Activated CD4-positive, alpha-beta T cell treated with anti-CD3 and anti-CD28 coated beads for 36 hours (primary cell): Measurements from ENCODE around the gene SOX18. TPM values are rescaled to one million over a fixed set of nuclear protein-coding genes. Genes with fewer than 3 reads are reported as not detected.
A peak's percentile ranks its signal among the peaks of the same experiment; 100 is the strongest.
"Not testable (repeated sequence)": the region's sequence is repeated elsewhere in the genome, so short reads cannot be mapped to it uniquely, and the experiment has no call there.

Experiments
- ATAC-seq: fragments of 200-7000 bp; cut with Tn5 transposase; one replicate; pipeline ENCODE4 v1.10.0; 2021; ENCODE audit warnings: mild to moderate bottlenecking, moderate library complexity
- CTCF ChIA-PET: fragments of 350-600 bp; sonication (Branson Sonifier 250); formaldehyde crosslinking; loops from one replicate; lab custom pipeline; 2021; ENCODE audit warnings: antibody characterized with exemption; lab: Charles Lee
- POLR2A ChIA-PET: fragments of 350-600 bp; sonication (Branson Sonifier 250); formaldehyde crosslinking; loops from one replicate; lab custom pipeline; 2021; ENCODE audit warnings: antibody characterized with exemption, inconsistent platforms; lab: Charles Lee
- DNase-seq: peaks from one replicate; pipeline ENCODE4 v3.0.0-alpha.2; 2020
- H3K27ac Mint-ChIP-seq: one replicate; pipeline ENCODE4 v1.8.0; 2021; ENCODE audit warnings: mixed read lengths
- H3K27me3 Mint-ChIP-seq: one replicate; pipeline ENCODE4 v1.8.0; 2021; ENCODE audit warnings: mixed read lengths
- H3K36me3 Mint-ChIP-seq: one replicate; pipeline ENCODE4 v1.8.0; 2021; ENCODE audit warnings: low read depth, mixed read lengths
- H3K4me1 Mint-ChIP-seq: one replicate; pipeline ENCODE4 v1.8.0; 2021; ENCODE audit warnings: mixed read lengths
- H3K4me3 Mint-ChIP-seq: one replicate; pipeline ENCODE4 v1.8.0; 2021; ENCODE audit warnings: mild to moderate bottlenecking, moderate library complexity, mixed read lengths
- H3K9me3 Mint-ChIP-seq: one replicate; pipeline ENCODE4 v1.8.0; 2021; ENCODE audit warnings: low read depth, mixed read lengths
- intact Hi-C, 2 experiments: fragments of 100-400 bp; cut with DNase I in 1 of 2; cut with micrococcal nuclease in 1 of 2; formaldehyde crosslinking; loops; one replicate each; pipeline versions ENCODE4 v1.14.2 to v1.15.1; 2022 to 2024; cut with DNase I, micrococcal nuclease
- total RNA-seq, 2 experiments: library from RNA; stranded (reverse); gene quantifications; one replicate each; pipeline ENCODE4 v1.2.3, GENCODE V29; 2021

The SOX18 gene
- total RNA-seq, 2 experiments from 2014 or later, result not detected

DNA sequence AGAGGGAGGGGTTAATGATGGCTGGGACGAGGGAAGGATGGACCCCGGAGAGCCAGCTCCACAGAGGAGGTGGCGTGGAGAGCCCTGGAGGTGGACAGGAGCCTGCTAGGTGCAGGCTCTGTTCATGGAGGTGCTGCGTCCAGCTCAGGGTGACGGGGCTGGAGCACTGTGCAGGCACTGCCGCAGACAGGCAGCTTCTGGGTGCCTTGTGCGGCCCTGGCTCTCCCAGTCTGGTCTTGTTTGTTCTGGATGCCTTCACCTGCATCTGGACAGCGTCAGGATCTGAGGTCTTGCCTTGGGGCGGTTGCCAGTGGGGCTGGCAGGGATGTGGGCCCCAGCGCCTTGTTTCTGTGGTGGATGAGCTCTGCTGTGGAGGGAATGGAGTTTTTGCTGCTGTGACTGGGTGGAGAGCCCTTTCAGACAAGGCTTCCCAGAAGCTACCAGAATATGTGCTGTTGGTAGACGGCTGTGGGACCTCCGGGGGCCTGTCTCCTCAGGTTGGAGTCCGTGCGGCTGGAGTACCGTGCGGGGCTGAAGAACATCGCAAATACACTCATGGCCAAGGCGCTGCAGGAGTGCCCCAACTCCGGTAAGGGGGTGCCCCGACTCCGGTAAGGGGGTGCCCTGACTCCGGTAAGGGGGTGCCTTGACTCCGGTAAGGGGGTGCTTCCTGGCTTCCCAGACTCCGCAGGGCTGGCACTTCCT is 21.3 kb downstream of the SOX18 start:
- CTCF ChIA-PET, result interaction anchor here (1.2 to 1.5 kb wide), 2 partner anchors 10 to 25 kb away, joined by 3 to 10 read pairs; no protein-coding TSS in a partner anchor
- Mint-ChIP-seq H3K4me3 (no peak overlapping the region), H3K9me3 (no peaks in the 10 kb centered on the region), H3K36me3 (peaks cover 41% of the 10 kb centered on the region), H3K27ac (no peak overlapping the region), H3K4me1 (no peaks in the 10 kb centered on the region), H3K27me3 (no peaks in the 10 kb centered on the region)
- intact Hi-C loops, result no loop called here
- POLR2A ChIA-PET, result no interaction called here
- ATAC-seq (no peak), DNase-seq (no peak)

DNA sequence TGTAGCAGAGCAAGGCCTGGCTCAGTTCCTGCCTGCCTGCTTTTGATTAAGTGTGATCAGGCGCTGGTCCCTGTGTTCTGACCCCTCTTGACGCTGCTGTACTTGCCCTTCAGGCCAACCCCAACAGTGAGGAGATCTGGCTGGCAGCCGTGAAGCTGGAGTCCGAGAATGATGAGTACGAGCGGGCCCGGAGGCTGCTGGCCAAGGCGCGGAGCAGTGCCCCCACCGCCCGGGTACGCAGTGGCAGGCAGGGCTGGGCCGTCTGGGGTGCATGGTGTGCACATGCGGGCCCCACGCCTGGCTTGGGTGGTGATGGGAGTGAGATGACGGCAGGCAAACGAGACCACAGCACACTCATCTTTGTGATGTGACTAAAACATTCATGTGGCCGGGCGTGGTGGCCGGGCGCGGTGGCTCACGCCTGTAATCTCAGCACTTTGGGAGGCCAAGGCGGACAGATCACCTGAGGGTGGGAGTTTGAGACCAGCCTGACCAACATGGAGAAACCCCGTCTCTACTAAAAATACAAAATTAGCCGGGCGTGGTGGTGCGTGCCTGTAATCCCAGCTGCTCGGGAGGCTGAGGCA is 23.5 kb downstream of the SOX18 start:
- CTCF ChIA-PET, result interaction anchor here (0.7 kb wide), 1 partner anchor 12 kb away, joined by 3 read pairs; no protein-coding TSS in a partner anchor
- no peak overlapping the region for H3K4me3 Mint-ChIP-seq
- no peaks in the 10 kb centered on the region for H3K4me1 Mint-ChIP-seq
- H3K27ac Mint-ChIP-seq, result no peak overlapping the region
- POLR2A ChIA-PET, result no interaction called here
- ATAC-seq, result no peak
- H3K27me3 Mint-ChIP-seq, result no peaks in the 10 kb centered on the region
- H3K36me3 Mint-ChIP-seq, result peaks cover 49% of the 10 kb centered on the region
- DNase-seq, result no peak
- intact Hi-C loops, result no loop called here
- H3K9me3 Mint-ChIP-seq, result no peaks in the 10 kb centered on the region

DNA sequence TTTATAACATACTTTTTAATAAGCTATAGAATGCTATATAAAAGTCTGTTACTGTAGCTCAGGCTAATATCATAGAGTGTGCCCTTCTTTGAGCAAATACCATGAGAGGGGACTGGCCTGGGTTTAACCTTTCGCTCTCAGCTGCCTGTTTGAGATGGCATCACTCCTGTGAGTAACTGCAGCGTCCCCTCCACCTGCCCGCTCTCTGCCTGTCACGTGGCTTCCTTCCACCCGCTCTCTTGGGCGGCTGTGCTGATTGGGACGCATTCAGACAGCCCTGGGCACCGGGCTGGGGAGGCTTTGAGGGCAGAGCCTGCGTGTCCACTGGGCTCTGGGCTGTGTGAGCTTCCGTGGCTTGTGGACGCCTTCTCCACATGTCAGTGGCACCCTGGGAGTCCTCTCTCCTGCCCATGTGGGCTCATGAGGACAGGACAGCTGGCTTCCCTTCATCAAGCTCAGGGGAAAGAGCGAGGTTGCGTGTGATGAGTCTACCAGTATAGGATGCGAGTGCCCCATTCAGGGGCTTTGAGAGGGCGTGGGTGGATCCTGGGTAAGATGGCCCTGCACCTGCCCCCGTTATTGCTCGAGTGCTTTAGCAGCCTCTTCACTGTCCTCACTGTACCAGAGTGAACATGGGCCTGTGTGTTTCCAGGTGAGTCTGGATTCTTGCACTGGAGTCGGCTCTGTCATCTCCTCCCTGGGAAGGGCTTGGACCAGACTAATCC is 24.2 kb downstream of the SOX18 start:
- Mint-ChIP-seq H3K9me3 (no peaks in the 10 kb centered on the region), H3K36me3 (peaks cover 48% of the 10 kb centered on the region), H3K27me3 (no peaks in the 10 kb centered on the region), H3K4me3 (no peak overlapping the region), H3K4me1 (no peaks in the 10 kb centered on the region), H3K27ac (no peak overlapping the region)
- POLR2A ChIA-PET, result no interaction called here
- no peak for DNase-seq
- CTCF ChIA-PET, result no interaction called here
- intact Hi-C loops, result no loop called here
- ATAC-seq, result no peak

DNA sequence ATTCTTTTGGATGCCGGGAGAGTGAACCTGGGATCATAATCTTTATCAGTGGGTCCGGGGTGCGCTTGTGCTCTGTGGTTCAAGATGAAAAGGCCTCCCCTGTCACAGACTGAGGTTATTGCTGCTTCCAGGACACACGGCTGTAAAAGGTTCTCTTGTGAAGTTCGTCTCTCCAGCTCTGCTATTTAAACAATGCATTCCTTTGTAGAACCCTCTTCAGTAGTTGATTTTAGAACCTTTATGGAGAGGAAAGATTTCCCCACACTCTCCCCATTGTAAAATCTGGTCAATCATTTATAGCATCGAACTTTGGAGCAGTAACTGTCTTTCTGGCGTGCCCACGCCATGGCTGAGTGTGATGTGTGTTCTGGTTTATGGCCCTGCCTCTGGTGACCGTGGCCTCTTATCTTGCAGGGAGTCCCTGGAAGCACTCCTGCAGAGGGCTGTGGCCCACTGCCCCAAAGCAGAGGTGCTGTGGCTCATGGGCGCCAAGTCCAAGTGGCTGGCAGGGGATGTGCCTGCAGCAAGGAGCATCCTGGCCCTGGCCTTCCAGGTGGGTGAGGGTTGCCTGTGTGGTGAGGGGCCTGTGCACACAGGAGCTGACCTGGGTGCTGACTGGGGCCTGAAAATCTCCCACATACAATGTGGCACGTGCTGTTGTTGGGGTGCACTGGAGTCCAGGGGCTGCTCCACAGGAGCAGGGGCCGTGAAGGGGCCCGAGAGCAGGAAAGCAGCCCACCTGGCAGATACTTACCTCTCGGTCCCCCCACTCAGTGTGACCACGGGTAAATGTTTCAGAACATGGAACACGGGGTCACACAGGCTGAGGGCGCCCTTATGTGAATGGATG is 25.1 kb downstream of the SOX18 start:
- Mint-ChIP-seq H3K36me3 (peaks cover 48% of the 10 kb centered on the region), H3K9me3 (no peaks in the 10 kb centered on the region), H3K27me3 (no peaks in the 10 kb centered on the region), H3K27ac (no peak overlapping the region), H3K4me3 (no peak overlapping the region), H3K4me1 (no peaks in the 10 kb centered on the region)
- POLR2A ChIA-PET, result no interaction called here
- intact Hi-C loops, result no loop called here
- CTCF ChIA-PET, result no interaction called here
- ATAC-seq, result no peak
- DNase-seq, result no peak

DNA sequence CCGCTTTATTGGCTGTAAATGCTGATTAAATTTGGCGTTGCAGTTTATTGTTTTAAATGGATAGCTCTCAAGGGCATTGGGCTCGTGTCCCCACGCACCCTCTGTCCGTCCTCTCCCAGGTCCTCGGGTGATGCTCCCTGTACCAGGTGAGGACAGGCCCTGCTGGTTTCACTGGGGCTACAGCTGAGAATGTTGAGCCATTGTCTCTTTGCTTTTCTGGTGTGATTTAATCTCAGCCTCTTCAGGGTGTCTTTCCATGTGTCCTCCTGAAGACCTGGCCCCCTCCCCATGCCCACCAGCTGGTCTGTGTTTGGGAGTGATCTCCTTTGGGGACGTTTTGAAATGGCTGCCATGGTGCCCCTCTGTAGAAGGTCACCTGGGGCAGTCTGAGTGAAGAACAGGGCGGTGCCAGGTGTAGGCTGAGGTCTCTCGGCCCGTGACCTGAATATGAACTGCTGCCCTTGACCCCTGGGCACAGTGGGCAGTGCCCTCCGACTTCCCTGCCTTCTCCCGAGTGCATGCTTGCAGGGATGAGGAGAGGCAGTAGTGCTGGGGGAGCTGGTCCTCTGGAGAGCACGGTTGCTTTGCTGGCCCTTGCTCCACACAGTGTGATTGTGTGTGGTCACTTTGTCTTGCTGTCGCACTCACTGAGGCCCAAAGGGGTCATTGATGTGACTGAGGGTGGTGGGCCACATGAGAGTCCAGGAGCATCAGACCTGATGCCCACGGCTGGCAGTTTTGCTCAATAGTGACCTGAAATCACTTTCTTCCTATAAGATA is 25.9 kb downstream of the SOX18 start:
- no peak for ATAC-seq
- H3K27ac Mint-ChIP-seq, result no peak overlapping the region
- intact Hi-C loops, result no loop called here
- ChIA-PET CTCF (no interaction called here), POLR2A (no interaction called here)
- H3K4me3 Mint-ChIP-seq, result no peak overlapping the region
- H3K36me3 Mint-ChIP-seq, result peaks cover 48% of the 10 kb centered on the region
- no peaks in the 10 kb centered on the region for H3K4me1 Mint-ChIP-seq
- no peaks in the 10 kb centered on the region for H3K27me3 Mint-ChIP-seq
- H3K9me3 Mint-ChIP-seq, result no peaks in the 10 kb centered on the region
- no peak for DNase-seq

DNA sequence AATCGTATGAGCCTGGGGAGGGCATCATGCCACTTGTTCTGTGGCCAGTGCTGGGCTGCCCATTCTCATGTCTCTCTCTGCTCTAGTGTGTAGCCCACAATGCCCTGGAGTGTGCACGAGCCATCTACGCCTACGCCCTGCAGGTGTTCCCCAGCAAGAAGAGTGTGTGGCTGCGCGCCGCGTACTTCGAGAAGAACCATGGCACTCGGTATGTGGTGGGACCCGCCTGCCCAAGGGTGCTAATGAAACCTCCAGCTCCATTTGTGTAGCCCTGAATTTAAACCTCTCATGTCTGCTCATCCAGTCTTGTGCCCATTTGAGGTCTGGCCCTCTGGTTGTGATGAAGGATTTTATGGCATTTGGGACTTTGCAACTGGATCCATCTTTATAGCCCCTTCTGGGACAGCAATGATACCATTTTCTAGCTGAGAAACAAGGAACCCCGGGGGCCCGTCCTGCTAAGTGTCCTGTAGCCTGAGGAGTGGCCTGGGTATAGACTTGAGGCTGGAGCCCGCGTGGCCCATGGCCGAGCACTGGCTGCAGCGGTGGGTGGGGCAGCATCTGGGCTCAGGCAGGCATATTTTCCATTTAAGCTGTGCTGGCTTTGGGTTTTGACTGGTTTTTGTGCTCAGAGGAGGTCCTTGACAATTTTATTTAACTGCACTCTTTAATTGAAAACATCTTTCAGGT is 26.6 kb downstream of the SOX18 start:
- H3K4me3 Mint-ChIP-seq, result no peak overlapping the region

DNA sequence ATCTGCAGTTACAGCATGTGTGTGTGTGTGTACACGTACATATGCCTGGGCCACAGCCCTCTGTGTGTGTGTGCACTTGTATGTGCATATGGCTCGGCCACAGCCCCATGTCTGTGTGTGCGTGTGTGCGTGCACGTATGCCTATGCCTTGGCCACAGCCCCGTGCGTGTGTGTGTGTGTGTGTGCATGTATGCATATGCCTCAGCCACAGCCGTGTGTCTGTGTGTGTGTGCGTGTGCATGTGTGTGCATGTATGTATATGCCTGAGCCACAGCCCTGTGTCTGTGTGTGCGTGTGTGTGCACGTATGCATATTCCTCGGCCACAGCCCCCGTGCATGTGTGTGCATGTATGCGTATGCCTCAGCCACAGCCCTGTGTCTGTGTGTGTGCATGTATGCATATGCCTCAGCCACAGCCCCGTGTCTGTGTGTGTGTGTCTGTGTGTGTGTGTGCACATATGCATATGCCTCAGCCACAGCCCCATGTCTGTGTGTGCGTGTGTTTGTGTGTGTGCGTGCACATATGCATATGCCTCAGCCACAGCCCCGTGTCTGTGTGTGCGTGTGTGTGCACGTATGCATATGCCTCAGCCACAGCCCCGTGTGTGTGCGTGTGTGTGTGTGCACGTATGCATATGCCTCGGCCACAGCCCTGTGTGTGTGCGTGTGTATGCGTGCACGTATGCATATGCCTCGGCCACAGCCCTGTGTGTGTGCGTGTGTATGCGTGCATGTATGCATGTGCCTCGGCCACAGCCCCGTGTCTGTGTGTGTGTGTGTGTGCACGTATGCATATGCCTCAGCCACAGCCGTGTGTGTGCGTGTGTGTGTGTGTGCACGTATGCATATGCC is 28.1 kb downstream of the SOX18 start:
- H3K9me3 Mint-ChIP-seq, result no peaks in the 10 kb centered on the region
- peaks cover 59% of the 10 kb centered on the region for H3K36me3 Mint-ChIP-seq
- no peaks in the 10 kb centered on the region for H3K4me1 Mint-ChIP-seq
- H3K27me3 Mint-ChIP-seq, result no peaks in the 10 kb centered on the region
- CTCF ChIA-PET, result no interaction called here
- no peak overlapping the region for H3K4me3 Mint-ChIP-seq
- POLR2A ChIA-PET, result no interaction called here
- no peak for DNase-seq
- no peak overlapping the region for H3K27ac Mint-ChIP-seq
- ATAC-seq, result no peak
- intact Hi-C loops, result no loop called here

More for the DNA sequence above, 26.6 kb downstream of the SOX18 start:
- no peak for ATAC-seq
- Mint-ChIP-seq H3K36me3 (peaks cover 55% of the 10 kb centered on the region), H3K27me3 (no peaks in the 10 kb centered on the region), H3K9me3 (no peaks in the 10 kb centered on the region), H3K4me1 (no peaks in the 10 kb centered on the region), H3K27ac (no peak overlapping the region)
- ChIA-PET CTCF (no interaction called here), POLR2A (no interaction called here)
- DNase-seq, result no peak
- intact Hi-C loops, result no loop called here

DNA sequence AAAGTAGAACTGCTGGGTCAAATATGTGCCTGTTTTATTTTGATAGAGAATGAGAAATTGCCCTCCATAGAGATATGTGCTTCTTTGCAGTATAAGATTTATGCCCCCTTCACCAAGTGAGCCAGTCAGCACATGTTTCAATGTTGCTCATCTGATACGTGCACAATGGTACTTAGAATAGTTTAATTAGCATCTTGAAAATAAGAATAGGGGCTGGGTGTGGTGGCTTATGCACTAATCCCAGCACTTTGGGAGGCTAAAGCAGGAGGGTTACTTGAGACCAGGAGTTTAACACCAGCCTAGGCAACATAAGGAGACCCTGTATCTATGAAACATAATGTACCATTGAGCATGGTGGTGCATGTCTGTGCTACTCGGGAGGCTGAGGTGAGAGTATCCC is 33.8 kb downstream of the SOX18 start:
- Mint-ChIP-seq H3K27me3 (no peaks in the 10 kb centered on the region), H3K4me1 (peaks cover 25% of the 10 kb centered on the region), H3K27ac (no peak overlapping the region), H3K4me3 (no peak overlapping the region), H3K36me3 (peaks cover 60% of the 10 kb centered on the region), H3K9me3 (no peaks in the 10 kb centered on the region)
- ATAC-seq, result no peak
- intact Hi-C loops, result no loop called here
- no peak for DNase-seq
- CTCF ChIA-PET, result no interaction called here
- POLR2A ChIA-PET, result no interaction called here

DNA sequence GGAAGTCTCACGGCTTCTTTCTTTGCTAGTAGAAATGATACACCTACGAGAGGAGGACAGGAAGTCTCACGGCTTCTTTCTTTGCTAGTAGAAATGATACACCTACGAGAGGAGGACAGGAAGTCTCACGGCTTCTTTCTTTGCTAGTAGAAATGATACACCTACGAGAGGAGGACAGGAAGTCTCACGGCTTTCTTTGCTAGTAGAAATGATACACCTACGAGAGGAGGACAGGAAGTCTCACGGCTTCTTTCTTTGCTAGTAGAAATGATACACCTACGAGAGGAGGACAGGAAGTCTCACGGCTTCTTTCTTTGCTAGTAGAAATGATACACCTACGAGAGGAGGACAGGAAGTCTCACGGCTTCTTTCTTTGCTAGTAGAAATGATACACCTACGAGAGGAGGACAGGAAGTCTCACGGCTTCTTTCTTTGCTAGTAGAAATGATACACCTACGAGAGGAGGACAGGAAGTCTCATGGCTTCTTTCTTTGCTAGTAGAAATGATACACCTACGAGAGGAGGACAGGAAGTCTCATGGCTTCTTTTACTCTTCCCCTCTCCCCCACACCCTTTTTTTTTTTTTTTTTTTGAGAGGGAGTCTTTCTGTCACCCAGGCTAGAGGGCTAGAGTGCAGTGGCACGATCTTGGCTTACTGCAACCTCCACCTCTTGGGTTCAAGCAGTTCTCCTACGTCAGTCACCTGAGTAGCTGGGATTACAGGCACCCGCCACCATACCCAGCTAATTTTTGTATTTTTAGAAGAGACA is 36.9 kb downstream of the SOX18 start:
- H3K9me3 Mint-ChIP-seq, DNase-seq, H3K27me3 Mint-ChIP-seq, CTCF ChIA-PET: not testable (repeated sequence)
- peak; percentile 49 for ATAC-seq
- peak overlapping the region; percentile 93 for H3K27ac Mint-ChIP-seq
- intact Hi-C loops, result loop anchor here in 1 of 2 experiments (1.0 kb wide), 1 partner anchor 31 kb away; the partner anchor contains the start of gene PRPF6
- peaks cover 32% of the 10 kb centered on the region for H3K4me1 Mint-ChIP-seq
- H3K4me3 Mint-ChIP-seq, result peak overlapping the region; percentile 59
- peaks cover 69% of the 10 kb centered on the region for H3K36me3 Mint-ChIP-seq
- POLR2A ChIA-PET, result interaction anchor here (1.0 kb wide), 1 partner anchor 30 kb away, joined by 3 read pairs; no protein-coding TSS in a partner anchor
